Activated naive CD4-positive, alpha-beta T cell treated with anti-CD3 and anti-CD28 coated beads for 36 hours (primary cell): ENCODE results near the gene DCLRE1C. TPM values are rescaled to one million over a fixed set of nuclear protein-coding genes. Genes with fewer than 3 reads are reported as not detected.
A peak's percentile ranks its signal among the peaks of the same experiment; 100 is the strongest.
"Not testable (repeated sequence)": the region's sequence is repeated elsewhere in the genome, so short reads cannot be mapped to it uniquely, and the experiment has no call there.

ENCODE experiments used
- CTCF ChIA-PET: fragments of 350-600 bp; sonication (Branson Sonifier 250); formaldehyde crosslinking; loops from one replicate; lab custom pipeline; 2021; ENCODE audit warnings: antibody characterized with exemption; lab: Charles Lee
- DNase-seq: peaks from one replicate; pipeline ENCODE4 v3.0.0-alpha.2; 2020
- H3K27ac Mint-ChIP-seq: one replicate; pipeline ENCODE4 v1.8.0; 2021; ENCODE audit warnings: mild to moderate bottlenecking, mixed read lengths
- H3K27me3 Mint-ChIP-seq: one replicate; pipeline ENCODE4 v1.8.0; 2021; ENCODE audit warnings: low read depth, mixed read lengths
- H3K36me3 Mint-ChIP-seq: one replicate; pipeline ENCODE4 v1.8.0; 2021; ENCODE audit warnings: low read depth, mixed read lengths
- H3K4me1 Mint-ChIP-seq: one replicate; pipeline ENCODE4 v1.8.0; 2021; ENCODE audit warnings: low read depth, mixed read lengths
- H3K4me3 Mint-ChIP-seq: one replicate; pipeline ENCODE4 v1.8.0; 2021; ENCODE audit warnings: mild to moderate bottlenecking, moderate library complexity, mixed read lengths
- H3K9me3 Mint-ChIP-seq: one replicate; pipeline ENCODE4 v1.8.0; 2021; ENCODE audit warnings: mixed read lengths
- intact Hi-C: fragments of 100-400 bp; cut with micrococcal nuclease; formaldehyde crosslinking; loops from one replicate; pipeline ENCODE4 v1.15.1; 2023
- total RNA-seq, 2 experiments: library from RNA; stranded (reverse); gene quantifications; one replicate each; pipeline ENCODE4 v1.2.3, GENCODE V29; 2021

Gene DCLRE1C
- total RNA-seq, 2 experiments from 2014 or later, result 9.8 to 13.9 TPM

DNA sequence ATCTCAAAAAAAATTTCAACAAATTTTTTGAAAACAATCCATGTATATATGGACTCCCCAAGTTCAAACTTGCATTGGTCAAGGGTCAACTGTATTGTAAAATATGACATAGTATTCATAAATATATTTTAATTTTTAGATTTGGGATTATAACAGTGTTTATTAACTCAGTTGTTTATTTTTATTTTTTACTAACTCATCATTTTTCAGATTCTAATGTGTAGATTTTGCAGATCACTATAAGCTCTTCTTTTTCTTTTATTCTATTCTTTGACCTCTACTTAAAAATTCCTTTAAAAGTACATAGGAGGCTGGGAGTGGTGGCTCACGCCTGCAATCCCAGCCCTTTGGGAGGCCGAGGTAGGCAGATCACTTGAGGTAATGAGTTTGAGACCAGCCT, 14.0 kb upstream of the DCLRE1C start:
- no peaks in the 10 kb centered on the region for H3K9me3 Mint-ChIP-seq
- H3K36me3 Mint-ChIP-seq, result no peaks in the 10 kb centered on the region
- DNase-seq, result no peak
- no peaks in the 10 kb centered on the region for H3K4me1 Mint-ChIP-seq
- CTCF ChIA-PET, result no interaction called here
- H3K4me3 Mint-ChIP-seq, result no peak overlapping the region
- no peaks in the 10 kb centered on the region for H3K27me3 Mint-ChIP-seq
- no peak overlapping the region for H3K27ac Mint-ChIP-seq
- intact Hi-C loops, result no loop called here

DNA sequence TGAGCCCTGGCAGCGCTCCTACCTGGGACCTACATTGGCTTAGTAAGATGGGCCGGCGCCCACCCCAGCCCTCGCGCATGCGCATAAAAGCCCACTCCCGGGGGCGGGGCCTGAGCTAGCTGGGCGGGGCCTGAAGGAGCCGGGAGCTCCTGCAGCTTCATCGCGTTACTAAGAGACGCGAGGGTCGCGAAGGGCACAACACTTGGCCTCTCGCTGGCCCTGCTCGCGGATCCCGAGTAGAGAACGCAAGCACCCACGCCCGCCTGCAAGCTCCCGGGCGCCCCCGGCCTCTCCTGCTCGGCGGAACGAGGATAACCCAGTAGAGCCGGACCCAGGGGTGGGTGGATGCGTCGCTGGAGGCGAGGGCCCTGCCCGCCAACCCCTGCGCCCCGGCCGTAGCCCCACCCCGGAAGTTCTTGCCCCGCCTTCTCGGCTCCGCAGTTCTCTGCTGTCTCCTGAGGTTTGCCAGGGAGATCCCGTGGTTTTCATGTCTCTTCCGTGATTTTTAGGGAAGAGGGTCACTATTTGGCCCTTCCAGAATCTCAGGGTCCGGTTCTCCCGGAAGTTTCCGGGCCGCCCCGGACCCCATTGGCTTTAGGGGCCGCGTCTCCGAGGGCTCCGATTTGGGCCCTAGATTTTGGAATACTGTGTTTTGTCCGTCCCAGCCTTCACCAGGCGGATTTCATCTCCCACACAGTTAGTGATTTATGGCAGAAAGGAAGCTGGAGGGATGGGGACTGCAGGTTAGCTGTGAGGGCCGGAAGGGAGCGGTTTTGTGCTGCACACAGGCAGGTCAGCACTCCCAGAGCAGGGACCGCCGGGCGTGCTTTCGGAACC, 5.5 kb upstream of the DCLRE1C start, which contains the start of gene MEIG1:
Gene MEIG1, plus strand, starts transcription at position 168 of the 837 bp plus-strand sequence. CDS start 7,081 bp downstream, outside the sequence.
- no peaks in the 10 kb centered on the region for H3K9me3 Mint-ChIP-seq
- H3K4me3 Mint-ChIP-seq, result peak within 1 kb of the TSS; percentile 98
- no peaks in the 10 kb centered on the region for H3K27me3 Mint-ChIP-seq
- intact Hi-C loops, result loop anchor here (1.0 to 5.0 kb wide), 8 partner anchors 81 to 1172 kb away; partner anchors contain the start of genes CDNF, HSPA14, MSANTD7 and NMT2
- H3K36me3 Mint-ChIP-seq, result no peaks in the 10 kb centered on the region
- H3K4me1 Mint-ChIP-seq, result peaks cover 27% of the 10 kb centered on the region
- H3K27ac Mint-ChIP-seq, result peak within 1 kb of the TSS; percentile 98
- CTCF ChIA-PET, result interaction anchor here (1.0 to 1.5 kb wide), 2 partner anchors 13 to 461 kb away, joined by 4 to 5 read pairs; no protein-coding TSS in a partner anchor
- DNase-seq, result peak; percentile 91

DNA sequence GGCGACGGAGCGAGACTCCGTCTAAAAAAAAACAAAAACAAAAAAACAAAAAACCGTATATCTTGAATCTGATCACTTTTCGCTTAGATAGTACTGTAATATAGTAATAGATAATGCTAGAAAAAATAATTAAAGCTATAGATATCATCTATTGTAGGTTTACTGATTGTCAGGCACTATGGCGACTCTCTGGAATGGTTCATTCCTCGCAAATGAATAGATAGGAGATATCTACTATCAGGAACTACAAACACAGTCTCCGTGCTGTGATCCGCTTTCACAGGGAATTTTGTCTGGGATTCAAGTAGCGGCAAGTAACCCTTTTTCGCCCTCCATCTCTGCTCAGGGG, 5.0 kb upstream of the DCLRE1C start:
- Mint-ChIP-seq H3K4me1 (peaks cover 29% of the 10 kb centered on the region), H3K27ac (peak overlapping the region; percentile 98), H3K9me3 (no peaks in the 10 kb centered on the region), H3K27me3 (no peaks in the 10 kb centered on the region), H3K36me3 (peaks cover under 1% of the 10 kb centered on the region), H3K4me3 (peak overlapping the region; percentile 98)
- intact Hi-C loops, result loop anchor here (1.0 to 5.0 kb wide), 8 partner anchors 81 to 1172 kb away; partner anchors contain the start of genes CDNF, HSPA14, MSANTD7 and NMT2
- CTCF ChIA-PET, result interaction anchor here (1.0 to 1.5 kb wide), 2 partner anchors 13 to 460 kb away, joined by 4 to 5 read pairs; no protein-coding TSS in a partner anchor
- DNase-seq, result no peak

GRCh38 chr10:14954934-14955333, 1.0 kb upstream of the DCLRE1C start:
- peak overlapping the region; percentile 90 for H3K4me3 Mint-ChIP-seq
- intact Hi-C loops, result loop anchor here (1.0 to 5.0 kb wide), 12 partner anchors 43 to 1608 kb away; partner anchors contain the start of genes CDNF, HSPA14, MSANTD7 and RPP38
- no peaks in the 10 kb centered on the region for H3K27me3 Mint-ChIP-seq
- H3K36me3 Mint-ChIP-seq, result peaks cover 6% of the 10 kb centered on the region
- H3K27ac Mint-ChIP-seq, result peak overlapping the region; percentile 93
- H3K9me3 Mint-ChIP-seq, result no peaks in the 10 kb centered on the region
- CTCF ChIA-PET, result no interaction called here
- DNase-seq, result no peak
- H3K4me1 Mint-ChIP-seq, result peaks cover 48% of the 10 kb centered on the region

DNA sequence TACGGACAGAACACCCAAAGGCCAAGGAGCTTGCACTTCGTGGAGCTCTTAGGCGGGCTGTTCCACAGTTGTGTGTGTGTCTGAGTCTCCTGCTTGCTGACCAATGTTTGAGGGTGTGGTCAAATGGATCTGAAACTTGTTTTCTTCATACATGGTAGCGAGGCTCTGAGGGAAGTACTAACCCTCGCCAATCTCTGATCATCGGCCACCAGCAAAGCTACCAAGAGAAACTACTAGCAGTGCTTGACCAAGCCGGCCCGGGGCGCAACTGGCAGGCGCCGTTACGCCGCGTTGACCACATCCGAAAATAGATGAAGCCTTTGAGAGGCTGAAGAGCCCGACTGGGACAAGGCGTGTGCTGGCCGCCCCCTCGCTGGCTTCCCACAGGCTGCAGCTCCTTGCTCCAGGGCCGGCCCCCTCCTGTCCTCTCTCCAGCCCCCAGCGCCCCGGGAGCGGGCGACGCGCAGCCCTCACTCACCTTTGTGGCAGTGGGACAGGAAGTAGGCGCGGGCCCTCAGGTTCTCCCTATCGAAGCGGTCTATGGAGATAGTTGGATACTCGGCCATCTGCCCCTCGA, 384 bp downstream of the DCLRE1C start:
- Mint-ChIP-seq H3K4me1 (peaks cover 52% of the 10 kb centered on the region), H3K4me3 (peak overlapping the region; percentile 90), H3K27ac (peak overlapping the region; percentile 93), H3K27me3 (no peaks in the 10 kb centered on the region), H3K36me3 (peaks cover 13% of the 10 kb centered on the region), H3K9me3 (no peaks in the 10 kb centered on the region)
- intact Hi-C loops, result loop anchor here (5.0 kb wide), 5 partner anchors 41 to 1606 kb away; partner anchors contain the start of gene SEPHS1
- DNase-seq, result no peak
- CTCF ChIA-PET, result interaction anchor here (0.8 to 1.7 kb wide), 4 partner anchors 19 to 152 kb away, joined by 3 to 4 read pairs (median 4); no protein-coding TSS in a partner anchor

GRCh38 chr10:14952851-14953423, 959 bp downstream of the DCLRE1C start:
- DNase-seq, result no peak
- Mint-ChIP-seq H3K9me3 (no peaks in the 10 kb centered on the region), H3K4me1 (peaks cover 52% of the 10 kb centered on the region), H3K27ac (peak overlapping the region; percentile 93), H3K4me3 (peak overlapping the region; percentile 90), H3K36me3 (peaks cover 15% of the 10 kb centered on the region), H3K27me3 (no peaks in the 10 kb centered on the region)
- CTCF ChIA-PET, result interaction anchor here (0.7 to 1.7 kb wide), 5 partner anchors 19 to 383 kb away, joined by 3 to 4 read pairs (median 3); no protein-coding TSS in a partner anchor
- intact Hi-C loops, result loop anchor here (5.0 kb wide), 5 partner anchors 41 to 1606 kb away; partner anchors contain the start of gene SEPHS1

DNA sequence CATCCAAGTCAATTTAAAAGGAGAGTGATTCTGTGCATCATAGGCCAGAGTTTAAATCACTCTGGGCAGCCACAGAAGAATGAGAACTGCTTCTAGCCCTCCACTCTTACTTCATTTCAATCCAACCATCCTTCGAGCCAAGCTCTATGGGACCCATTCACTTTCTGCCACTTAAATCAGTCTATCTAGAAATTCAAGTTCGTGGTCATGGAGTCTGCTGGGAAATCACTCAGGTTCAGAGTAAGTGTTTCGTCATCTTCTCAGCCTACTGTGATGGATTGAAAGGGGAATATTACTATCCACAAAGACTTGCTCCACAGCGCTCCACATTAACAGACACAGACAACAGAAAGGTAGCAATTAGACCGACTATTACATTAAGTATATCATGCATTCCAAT, 4.6 kb downstream of the DCLRE1C start:
- no peak overlapping the region for H3K4me3 Mint-ChIP-seq
- intact Hi-C loops, result no loop called here
- DNase-seq, result no peak
- H3K4me1 Mint-ChIP-seq, result peaks cover 35% of the 10 kb centered on the region
- no peaks in the 10 kb centered on the region for H3K27me3 Mint-ChIP-seq
- CTCF ChIA-PET, result interaction anchor here (1.2 kb wide), 1 partner anchor 22 kb away, joined by 4 read pairs; no protein-coding TSS in a partner anchor
- no peak overlapping the region for H3K27ac Mint-ChIP-seq
- no peaks in the 10 kb centered on the region for H3K9me3 Mint-ChIP-seq
- H3K36me3 Mint-ChIP-seq, result peaks cover 31% of the 10 kb centered on the region

- intact Hi-C loops, result no loop called here
- no peaks in the 10 kb centered on the region for H3K27me3 Mint-ChIP-seq
- no peak overlapping the region for H3K27ac Mint-ChIP-seq
- H3K9me3 Mint-ChIP-seq, result no peaks in the 10 kb centered on the region
- no peak overlapping the region for H3K4me3 Mint-ChIP-seq
- DNase-seq, result no peak
- CTCF ChIA-PET, result interaction anchor here (1.5 kb wide), 1 partner anchor 109 kb away, joined by 3 read pairs; the partner anchor contains the start of genes CDNF, HSPA14 and MSANTD7
- H3K4me1 Mint-ChIP-seq, result peaks cover 24% of the 10 kb centered on the region
- H3K36me3 Mint-ChIP-seq, result peaks cover 28% of the 10 kb centered on the region
These were observed 6.6 kb downstream of the DCLRE1C start for GRCh38 chr10:14947268-14947667.

DNA sequence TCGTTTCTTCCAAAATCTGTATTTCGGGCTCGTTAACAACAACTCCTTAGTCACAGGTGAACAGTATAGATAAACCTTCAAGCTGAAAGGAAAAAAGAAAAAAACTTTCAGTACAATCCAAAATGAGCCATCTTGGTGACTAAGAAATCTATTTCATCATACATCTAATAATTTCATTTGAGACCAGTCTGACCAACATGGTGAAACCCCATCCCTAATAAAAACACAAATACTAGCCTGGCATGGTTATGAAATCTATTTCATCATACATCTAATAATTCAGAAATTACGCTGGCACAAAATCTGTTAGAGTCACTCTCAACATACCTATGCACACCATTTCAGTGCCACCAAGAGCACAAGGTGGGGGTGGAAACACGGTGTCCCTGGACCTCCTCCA, 8.8 kb downstream of the DCLRE1C start:
- DNase-seq, result no peak
- Mint-ChIP-seq H3K4me1 (peaks cover 7% of the 10 kb centered on the region), H3K36me3 (peaks cover 24% of the 10 kb centered on the region), H3K9me3 (no peaks in the 10 kb centered on the region), H3K27me3 (no peaks in the 10 kb centered on the region), H3K27ac (no peak overlapping the region), H3K4me3 (no peak overlapping the region)
- intact Hi-C loops, result no loop called here
- CTCF ChIA-PET, result no interaction called here

GRCh38 chr10:14942950-14943338, 11.0 kb downstream of the DCLRE1C start:
- intact Hi-C loops, H3K27me3 Mint-ChIP-seq, H3K4me3 Mint-ChIP-seq, H3K4me1 Mint-ChIP-seq, DNase-seq, CTCF ChIA-PET, H3K27ac Mint-ChIP-seq, H3K9me3 Mint-ChIP-seq: not testable (repeated sequence)
- H3K36me3 Mint-ChIP-seq, result peaks cover 18% of the 10 kb centered on the region

DNA sequence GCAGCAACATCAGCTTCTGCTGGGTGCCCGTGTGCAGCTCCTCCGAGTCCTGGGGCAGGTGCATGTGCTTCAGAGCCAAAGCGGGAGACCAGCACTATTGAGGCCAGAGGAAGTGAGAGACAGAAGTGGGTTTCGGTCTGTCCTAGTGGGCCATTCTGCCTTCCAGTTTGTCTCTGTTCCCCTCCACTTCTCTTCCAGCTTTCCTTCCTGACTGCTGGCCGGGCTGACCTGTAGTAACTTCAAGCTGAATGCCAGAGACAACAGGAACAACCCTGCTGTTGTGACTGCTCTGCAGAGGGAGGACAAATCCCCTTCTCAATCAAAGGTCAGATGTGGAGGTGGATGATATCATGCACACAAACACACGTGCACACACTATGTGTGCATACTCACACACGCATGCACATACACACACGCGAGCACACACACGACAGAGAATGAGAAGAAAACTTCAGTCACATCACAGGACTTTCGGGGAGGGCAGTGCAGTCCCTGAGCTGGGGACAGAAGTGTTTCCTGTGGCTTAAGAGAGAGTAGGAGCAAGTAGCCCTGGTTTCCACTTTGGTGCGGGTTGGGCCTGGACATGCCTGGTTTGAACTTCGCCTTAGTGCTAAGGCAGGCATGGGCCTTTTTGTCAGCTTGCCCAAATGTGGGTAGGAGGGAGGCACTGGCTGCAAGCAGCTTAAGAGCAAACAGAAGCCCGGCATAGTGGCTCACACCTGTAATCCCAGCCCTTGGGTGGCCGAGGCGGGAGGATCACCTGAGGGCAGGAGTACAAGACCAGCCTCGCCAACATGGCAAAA, 11.5 kb downstream of the DCLRE1C start:
- DNase-seq, H3K4me3 Mint-ChIP-seq, intact Hi-C loops, H3K9me3 Mint-ChIP-seq, H3K4me1 Mint-ChIP-seq, H3K27me3 Mint-ChIP-seq: not testable (repeated sequence)
- H3K27ac Mint-ChIP-seq, result peak overlapping the region; percentile 8
- peaks cover 15% of the 10 kb centered on the region for H3K36me3 Mint-ChIP-seq
- CTCF ChIA-PET, result interaction anchor here (0.6 kb wide), 1 partner anchor 35 kb away, joined by 3 read pairs; no protein-coding TSS in a partner anchor
